SK-N-MC (cell line): Measurements from ENCODE around the gene KIF1A.
"Not testable (repeated sequence)": the region's sequence is repeated elsewhere in the genome, so short reads cannot be mapped to it uniquely, and the experiment has no call there.

ENCODE experiments used
- DNase-seq: peaks from one replicate; pipeline ENCODE4 v3.0.0-alpha.2; 2011; ENCODE audit warnings: low read depth, low spot score
- H3K27ac ChIP-seq: fragments of 200-600 bp; sonication (generic); 2 replicates; pipeline ENCODE4 v1.5.1; 2016; ENCODE audit warnings: mixed run types
- H3K36me3 ChIP-seq: fragments of 200-600 bp; sonication (generic); 2 replicates; pipeline ENCODE4 v1.6.1; 2017; ENCODE audit warnings: antibody characterized with exemption, low read length, mixed read lengths; ENCODE audit not compliant: insufficient read depth
- H3K4me3 ChIP-seq: fragments of 200-600 bp; sonication (generic); 2 replicates; pipeline ENCODE4 v1.5.1; 2016
- H3K9ac ChIP-seq: fragments of 200-600 bp; sonication (generic); 2 replicates; pipeline ENCODE4 v1.8.0; 2017; ENCODE audit warnings: mixed run types, mixed read lengths; ENCODE audit not compliant: insufficient read length
- H3K9me3 ChIP-seq: fragments of 200-600 bp; sonication (generic); 2 replicates; pipeline ENCODE4 v1.6.1; 2017; ENCODE audit warnings: low read depth, mild to moderate bottlenecking, antibody characterized with exemption, low read length, moderate library complexity, mixed read lengths
- EZH2 ChIP-seq: fragments of 200-600 bp; sonication (generic); IDR thresholded peaks from one replicate; pipeline ENCODE4 v1.6.1; 2017; ENCODE audit warnings: antibody characterized with exemption
- FOXP2 ChIP-seq: optimal IDR thresholded peaks from 2 replicates; pipeline ENCODE3; 2011; ENCODE audit warnings: mild to moderate bottlenecking, moderate library complexity; ENCODE audit not compliant: insufficient read depth; ENCODE audit errors: extremely low read length, control extremely low read depth
- POLR2AphosphoS5 ChIP-seq: IDR thresholded peaks from 2 replicates; pipeline ENCODE4 v1.6.1; 2012; ENCODE audit warnings: mild to moderate bottlenecking, low read depth, low read length, borderline replicate concordance

KIF1A gene

DNA sequence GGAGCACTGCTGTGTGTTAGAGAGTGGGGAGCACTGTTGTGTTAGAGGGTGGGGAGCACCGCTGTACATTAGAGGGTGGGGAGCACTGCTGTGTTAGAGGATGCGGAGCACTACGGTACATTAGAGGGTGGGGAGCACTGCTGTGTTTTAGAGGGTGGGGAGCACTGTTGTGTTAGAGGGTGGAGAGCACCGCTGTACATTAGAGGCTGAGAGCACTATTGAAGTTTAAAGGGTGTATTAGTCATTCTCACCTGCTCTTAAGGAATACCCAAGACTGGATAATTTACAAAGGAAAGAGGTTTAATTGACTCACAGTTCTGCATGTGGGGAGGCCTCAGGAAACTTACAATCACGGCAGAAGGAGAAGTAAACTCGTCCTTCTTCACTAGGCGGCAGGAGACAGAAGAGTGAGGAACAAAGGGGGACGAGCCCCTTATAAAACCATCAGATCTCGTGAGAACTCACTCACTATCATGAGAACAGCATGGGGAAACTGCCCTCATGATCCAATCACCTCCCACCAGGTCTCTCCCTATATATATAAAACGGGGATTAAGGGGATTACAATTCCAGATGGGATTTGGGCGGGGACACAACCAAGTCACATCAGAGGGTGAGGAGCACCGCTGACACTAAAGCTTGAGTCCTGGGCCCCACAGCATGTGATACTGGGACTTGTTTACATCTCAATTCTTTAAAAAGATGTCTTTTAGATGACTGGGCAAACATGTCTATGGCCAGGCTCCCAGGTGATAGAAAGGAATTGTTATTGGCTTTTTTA, 29.1 kb upstream of the KIF1A start:
- H3K27ac ChIP-seq: no peak overlapping the region
- no peak for DNase-seq
- no peak overlapping the region for H3K4me3 ChIP-seq
- H3K36me3 ChIP-seq: no peaks in the 10 kb centered on the region
- no peak overlapping the region for H3K9ac ChIP-seq
- no peaks in the 10 kb centered on the region for H3K9me3 ChIP-seq
- TF ChIP-seq POLR2AphosphoS5 (no peak), EZH2 (no peak), FOXP2 (no peak)

DNA sequence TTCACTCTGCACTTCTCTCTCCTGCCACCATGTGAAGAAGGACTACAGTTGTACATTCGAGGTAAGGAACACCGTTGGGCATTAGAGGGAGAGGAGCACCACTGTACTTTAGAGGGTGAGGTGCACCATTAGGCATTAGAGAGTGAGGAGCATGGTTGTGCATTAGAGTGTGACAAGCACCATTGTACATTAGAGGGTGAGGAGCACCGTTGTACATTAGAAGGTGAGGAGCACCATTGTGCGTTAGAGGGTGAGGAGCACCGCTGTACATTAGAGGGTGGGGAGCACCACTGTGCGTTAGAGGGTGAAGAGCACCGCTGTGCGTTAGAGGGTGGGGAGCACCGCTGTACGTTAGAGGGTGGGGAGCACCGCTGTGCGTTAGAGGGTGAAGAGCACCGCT, 27.8 kb upstream of the KIF1A start:
- no peak for TF ChIP-seq POLR2AphosphoS5
- no peak for TF ChIP-seq EZH2
- no peak for TF ChIP-seq FOXP2
- H3K36me3 ChIP-seq: no peaks in the 10 kb centered on the region

DNA sequence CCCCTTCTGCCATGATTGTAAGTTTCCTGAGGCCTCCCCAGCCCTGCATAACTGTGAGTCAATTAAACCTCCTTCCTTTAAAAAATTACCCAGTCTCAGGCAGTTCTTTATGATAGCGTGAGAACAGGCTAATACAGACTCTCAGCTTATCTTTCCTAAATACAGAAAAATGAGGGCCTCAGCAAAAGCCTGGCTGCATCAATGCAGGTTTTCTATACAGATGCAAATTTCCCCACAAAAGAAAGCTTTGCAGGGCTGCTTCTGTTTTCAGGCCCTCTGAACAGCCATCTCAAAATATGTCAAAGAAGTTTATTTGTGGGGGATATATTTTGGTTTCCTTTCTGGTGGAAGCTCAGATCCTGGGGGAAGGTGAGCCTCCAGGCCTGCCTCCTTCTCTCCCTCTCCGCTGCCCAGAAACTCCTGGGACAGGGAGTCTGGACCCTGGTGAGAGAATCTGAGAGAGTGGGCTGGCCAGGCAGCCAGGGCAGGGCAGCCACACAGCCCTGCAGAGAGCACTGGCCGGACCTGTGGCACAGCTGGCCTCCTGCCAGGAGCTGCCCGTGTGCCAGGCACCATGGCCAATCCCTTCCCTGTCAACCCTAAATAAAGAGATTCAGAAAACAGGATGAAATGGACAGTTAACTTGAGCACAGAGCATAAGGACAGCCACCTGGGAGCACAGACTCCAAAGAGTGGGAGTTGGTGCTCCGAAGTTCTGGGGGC, 27.0 kb upstream of the KIF1A start:
- Histone ChIP-seq H3K4me3 (no peak overlapping the region), H3K9me3 (no peaks in the 10 kb centered on the region), H3K9ac (no peak overlapping the region), H3K36me3 (no peaks in the 10 kb centered on the region), H3K27ac (no peak overlapping the region)
- TF ChIP-seq FOXP2 (no peak), EZH2 (no peak)
- no peak for DNase-seq

More for the DNA sequence above, 27.8 kb upstream of the KIF1A start:
- H3K4me3 ChIP-seq: no peak overlapping the region
- no peaks in the 10 kb centered on the region for H3K9me3 ChIP-seq
- H3K9ac ChIP-seq: no peak overlapping the region
- no peak overlapping the region for H3K27ac ChIP-seq
- DNase-seq: no peak

DNA sequence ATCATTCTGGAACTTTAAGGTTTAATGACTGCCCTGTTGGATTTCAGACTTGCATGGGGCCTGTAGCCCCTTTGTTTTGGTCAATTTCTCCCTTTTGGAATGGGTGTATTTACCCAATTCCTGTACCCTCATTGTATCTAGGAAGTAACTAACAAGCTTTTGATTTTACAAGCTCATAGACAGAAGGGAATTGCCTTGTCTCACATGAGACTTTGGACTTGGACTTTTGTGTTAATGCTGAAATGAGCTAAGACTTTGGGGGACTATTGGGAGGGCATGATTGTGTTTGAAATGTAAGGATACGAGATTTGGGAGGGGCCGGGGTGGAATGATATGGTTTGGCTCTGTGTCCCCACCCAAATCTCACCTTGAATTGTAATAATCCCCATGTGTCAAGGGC, 26.3 kb upstream of the KIF1A start:
- H3K36me3 ChIP-seq, H3K4me3 ChIP-seq, DNase-seq, H3K9me3 ChIP-seq, H3K9ac ChIP-seq, H3K27ac ChIP-seq: not testable (repeated sequence)

DNA sequence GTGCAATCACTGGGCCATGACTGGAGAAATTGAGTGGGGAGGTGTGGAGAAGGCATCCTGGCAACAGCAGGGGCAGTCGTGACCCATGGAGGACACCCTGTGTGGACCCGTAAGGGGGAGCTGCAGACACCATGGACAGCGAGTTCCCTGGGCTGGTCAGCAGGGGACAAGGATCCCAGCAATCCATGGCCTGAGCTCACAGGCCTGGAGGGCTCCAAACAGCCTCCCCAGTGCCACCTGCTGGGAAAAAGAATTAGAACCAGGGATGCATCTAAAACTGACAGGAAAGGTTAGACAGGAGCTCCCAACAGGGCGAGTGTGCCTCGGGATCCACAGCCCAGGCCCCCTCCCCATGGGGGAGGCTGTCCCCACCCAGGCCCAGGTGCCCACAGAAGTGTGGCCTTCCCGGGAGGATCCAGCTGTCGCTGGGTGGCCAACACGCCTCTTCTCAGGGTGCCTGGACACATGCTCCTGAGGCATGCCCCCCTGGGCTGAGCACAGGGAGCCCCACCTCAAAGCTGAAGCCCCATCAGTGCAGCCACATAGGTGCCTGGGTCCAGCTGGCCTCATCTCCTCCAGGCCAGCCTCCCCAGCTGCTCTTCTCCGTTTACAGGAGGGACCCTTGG, 20.5 kb upstream of the KIF1A start:
- no peaks in the 10 kb centered on the region for H3K36me3 ChIP-seq
- no peak overlapping the region for H3K4me3 ChIP-seq
- no peak overlapping the region for H3K9ac ChIP-seq
- H3K9me3 ChIP-seq: no peaks in the 10 kb centered on the region
- no peak for DNase-seq
- TF ChIP-seq POLR2AphosphoS5 (no peak), EZH2 (no peak), FOXP2 (no peak)
- no peak overlapping the region for H3K27ac ChIP-seq

DNA sequence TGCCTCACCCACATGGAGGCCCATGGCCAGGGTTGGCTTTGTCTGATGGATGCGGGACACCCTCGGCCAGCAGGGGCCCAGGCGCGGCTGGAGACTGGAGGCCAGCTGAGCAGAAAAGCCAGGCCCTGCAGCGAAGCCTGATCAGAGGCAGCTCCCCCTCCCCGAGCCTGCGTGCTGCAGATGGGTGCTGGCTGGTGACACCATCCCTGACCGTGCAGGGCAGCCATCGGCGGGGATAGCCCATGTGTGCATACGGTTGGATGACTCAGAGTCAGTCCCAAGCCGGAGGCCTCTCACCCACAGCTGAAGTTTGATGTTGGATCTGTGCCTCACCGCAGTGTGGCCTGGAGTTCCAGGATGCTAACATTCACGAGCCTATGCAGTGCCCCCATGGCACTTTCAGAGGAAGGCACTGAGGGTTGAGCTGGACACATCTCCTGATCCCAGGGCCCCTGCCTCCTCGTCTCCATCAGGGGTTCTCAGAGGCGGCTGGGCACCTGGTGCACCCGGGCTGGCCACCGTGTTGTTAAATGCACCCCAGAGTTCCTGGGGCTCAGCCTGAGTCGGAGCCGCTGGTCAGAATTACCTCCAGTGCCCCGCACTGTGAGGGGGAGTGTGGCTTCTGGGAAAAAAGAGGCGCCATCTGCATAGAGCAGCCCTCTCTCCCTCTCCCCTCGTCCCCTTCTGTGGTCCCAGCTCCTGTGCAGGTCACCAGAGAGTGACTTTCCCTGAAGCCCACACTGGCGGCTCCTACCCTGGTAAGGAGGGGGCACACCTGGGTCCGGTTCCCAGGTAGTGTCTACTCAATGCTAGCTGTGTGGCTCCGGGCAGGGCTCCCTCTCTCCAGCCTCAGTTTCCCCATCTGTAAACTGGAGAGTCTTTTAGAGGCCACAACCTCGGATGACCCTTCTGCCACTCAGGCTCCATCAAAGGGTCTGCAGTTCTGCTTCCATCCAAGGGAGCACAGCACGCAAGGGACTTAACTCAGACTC, 19.4 kb upstream of the KIF1A start:
- no peak for DNase-seq
- Histone ChIP-seq H3K4me3 (no peak overlapping the region), H3K9me3 (no peaks in the 10 kb centered on the region), H3K36me3 (no peaks in the 10 kb centered on the region), H3K9ac (no peak overlapping the region), H3K27ac (no peak overlapping the region)
- TF ChIP-seq EZH2 (no peak), FOXP2 (no peak), POLR2AphosphoS5 (no peak)

- no peak overlapping the region for H3K4me3 ChIP-seq
- H3K36me3 ChIP-seq: no peaks in the 10 kb centered on the region
- no peak overlapping the region for H3K27ac ChIP-seq
- no peak for DNase-seq
- TF ChIP-seq POLR2AphosphoS5 (no peak), FOXP2 (no peak), EZH2 (no peak)
- H3K9ac ChIP-seq: no peak overlapping the region
- no peaks in the 10 kb centered on the region for H3K9me3 ChIP-seq
Measured at GRCh38 chr2:240837621-240838020, 17.6 kb upstream of the KIF1A start.
